ENCODE results near the gene RAB1B. TPM values are rescaled to one million over a fixed set of nuclear protein-coding genes. Genes with fewer than 3 reads are reported as not detected.
"Not testable (repeated sequence)": the region's sequence is repeated elsewhere in the genome, so short reads cannot be mapped to it uniquely, and the experiment has no call there.

Gene RAB1B
- total RNA-seq, 1 donor from 2014 or later: 124 TPM

DNA sequence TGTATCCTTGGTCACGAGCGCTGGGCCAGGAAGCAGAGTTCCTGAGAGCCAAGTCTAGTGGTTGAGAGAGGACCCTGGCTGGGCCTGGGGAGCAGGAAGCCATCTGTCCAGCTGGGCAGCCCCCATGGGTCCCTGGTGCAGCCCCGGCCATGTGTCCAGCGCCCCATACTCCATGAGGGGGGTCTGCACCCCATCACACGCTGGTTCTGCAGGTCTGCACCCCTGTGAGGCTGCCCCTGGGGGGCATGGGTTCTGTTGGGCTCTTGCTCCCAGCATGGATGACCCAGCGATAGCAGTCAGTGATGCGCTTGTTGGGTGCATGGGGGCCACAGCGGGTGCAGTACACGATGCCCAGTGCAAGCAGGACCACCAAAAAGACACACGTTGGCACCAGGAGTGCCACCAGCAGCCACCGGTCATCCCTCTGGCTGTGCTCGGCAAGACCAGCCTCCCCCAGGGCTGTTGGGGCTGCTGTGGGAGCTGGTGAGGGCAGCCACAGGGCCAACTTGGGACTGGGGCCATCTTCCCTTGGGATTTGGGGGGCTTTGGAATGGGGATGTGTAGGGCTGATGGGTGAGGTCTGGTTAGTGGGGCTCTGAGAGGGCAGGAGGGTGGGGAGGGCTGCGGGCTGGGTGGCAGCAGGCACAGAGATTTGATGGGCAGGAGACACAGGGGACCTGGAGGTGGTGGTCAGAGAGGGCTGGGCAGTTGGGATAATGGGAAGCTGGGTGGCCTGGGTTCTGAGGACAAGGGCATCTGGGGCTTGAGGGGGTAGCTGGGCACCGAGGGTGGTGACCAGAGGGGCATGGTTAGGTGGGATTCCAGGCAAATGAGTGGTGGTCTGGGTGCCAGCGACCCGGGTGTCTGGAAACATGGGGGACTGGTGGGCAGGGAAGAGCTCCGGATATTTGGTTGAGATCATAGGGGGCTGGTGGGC, 46.4 kb downstream of the RAB1B start:
- intact Hi-C loops (cut with DNase I): no loop called here
- DNase-seq (ENCODE audit: low spot score): no peak

DNA sequence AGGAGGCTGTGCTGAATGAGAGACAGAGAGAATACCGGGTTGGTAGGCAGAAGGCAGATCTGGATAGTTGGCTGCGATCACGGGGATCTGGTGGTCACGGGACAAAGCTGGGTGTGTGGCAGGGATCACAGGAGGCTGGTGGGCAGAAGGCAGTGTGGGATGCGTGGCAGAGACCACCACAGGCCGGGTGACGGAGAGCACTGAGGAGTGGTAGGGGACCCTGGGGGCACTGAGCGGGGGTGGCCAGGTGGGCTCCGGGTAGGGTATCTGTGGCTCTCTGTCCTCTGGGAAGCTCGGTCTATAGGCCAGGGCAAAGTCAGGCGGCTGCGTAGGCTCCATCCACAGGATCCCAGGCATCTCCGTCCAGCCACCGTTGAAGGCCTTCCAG, 47.1 kb downstream of the RAB1B start:
- intact Hi-C loops (cut with DNase I): no loop called here
- DNase-seq (ENCODE audit: low spot score): no peak

DNA sequence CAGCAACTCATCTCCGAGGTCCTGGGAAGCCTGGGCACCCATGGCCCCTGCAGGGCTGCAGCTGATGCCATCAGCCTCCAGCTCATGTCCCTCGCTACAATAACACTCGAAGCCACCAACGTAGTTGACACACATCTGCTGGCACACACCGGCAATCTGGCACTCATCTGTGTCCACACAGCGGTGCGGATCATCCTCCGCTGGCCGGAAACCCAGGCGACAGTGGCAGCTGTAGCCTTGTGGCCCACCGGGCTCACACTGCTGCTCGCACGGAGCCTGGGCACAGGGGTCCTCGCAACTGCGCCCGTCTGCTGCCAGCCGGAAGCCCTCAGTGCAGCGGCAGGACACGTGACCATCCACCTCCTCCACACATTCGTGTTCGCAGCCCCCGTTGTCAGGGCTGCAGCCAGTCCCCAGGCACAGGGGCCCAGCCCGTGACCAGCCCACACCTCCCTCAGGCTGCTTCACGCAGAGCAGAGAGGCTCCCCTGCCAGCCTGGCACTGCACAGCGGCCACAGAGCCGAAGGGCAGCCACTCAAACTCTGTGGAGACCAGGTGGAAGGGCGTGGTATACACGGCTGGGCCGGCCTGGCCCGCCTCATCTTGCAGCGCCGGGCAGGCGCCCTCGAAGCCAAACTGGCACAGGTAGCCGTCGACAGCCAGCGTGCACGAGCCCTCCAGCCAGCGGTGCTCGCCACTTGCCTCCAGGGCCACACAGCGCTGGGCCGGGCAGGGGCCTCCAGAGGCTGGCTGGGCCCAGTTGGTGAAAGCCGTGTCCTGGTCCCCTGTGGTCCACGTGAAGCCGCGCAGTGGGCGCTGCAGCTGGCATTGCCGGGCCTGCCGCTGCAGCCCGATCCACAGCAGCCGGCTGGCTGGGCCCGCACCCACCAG, 47.7 kb downstream of the RAB1B start:
- intact Hi-C loops (cut with DNase I): no loop called here
- no peak for DNase-seq (ENCODE audit: low spot score)

DNA sequence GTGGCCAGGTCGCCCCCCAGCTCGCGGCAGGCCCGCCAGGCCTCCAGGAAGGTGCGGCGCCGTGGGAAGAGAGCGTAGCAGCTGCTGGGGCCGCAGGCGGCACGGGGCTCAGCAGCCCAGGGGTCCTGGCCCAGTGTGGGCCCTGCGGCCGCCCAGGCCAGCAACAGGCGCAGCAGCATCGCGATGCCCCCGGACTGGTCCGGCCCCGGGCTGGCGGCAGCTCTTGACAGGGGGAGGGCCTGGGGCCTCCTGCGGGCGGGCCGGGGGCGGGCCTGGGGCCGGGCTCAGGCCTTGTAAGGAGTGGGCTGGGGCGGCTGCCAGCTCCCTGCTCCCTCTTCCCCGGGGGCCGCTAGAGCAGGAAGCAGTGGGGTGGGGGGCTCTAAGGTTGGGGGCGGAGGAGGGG, 48.4 kb downstream of the RAB1B start, which contains the start of gene CD248:
TSS of gene CD248 (minus strand) at position 196 of the 403 bp plus-strand sequence. CDS start at position 179, 17 bp downstream.
- peak; percentile 85 for DNase-seq (ENCODE audit: low spot score)
- intact Hi-C loops (cut with DNase I): no loop called here

DNA sequence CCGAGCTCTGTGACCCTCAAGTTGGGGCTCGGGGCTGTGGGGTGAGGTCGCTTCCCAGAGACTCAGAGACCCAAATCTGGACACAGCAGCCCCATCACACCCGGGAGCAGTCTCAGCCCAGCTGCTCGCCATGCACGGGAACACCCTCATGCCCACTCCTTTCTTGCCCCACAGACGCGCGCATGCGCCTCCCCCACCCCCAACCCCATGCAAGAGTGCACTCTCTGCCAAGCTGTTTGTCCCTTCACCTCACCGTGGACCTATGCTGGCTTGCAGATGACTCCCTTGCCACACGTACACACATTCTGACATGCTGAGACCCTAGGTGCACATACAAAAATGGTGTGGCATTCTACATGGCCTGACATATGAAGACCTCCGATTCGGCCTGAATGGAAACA, 48.9 kb downstream of the RAB1B start:
- no peak for DNase-seq (ENCODE audit: low spot score)
- intact Hi-C loops (cut with DNase I): no loop called here

DNA sequence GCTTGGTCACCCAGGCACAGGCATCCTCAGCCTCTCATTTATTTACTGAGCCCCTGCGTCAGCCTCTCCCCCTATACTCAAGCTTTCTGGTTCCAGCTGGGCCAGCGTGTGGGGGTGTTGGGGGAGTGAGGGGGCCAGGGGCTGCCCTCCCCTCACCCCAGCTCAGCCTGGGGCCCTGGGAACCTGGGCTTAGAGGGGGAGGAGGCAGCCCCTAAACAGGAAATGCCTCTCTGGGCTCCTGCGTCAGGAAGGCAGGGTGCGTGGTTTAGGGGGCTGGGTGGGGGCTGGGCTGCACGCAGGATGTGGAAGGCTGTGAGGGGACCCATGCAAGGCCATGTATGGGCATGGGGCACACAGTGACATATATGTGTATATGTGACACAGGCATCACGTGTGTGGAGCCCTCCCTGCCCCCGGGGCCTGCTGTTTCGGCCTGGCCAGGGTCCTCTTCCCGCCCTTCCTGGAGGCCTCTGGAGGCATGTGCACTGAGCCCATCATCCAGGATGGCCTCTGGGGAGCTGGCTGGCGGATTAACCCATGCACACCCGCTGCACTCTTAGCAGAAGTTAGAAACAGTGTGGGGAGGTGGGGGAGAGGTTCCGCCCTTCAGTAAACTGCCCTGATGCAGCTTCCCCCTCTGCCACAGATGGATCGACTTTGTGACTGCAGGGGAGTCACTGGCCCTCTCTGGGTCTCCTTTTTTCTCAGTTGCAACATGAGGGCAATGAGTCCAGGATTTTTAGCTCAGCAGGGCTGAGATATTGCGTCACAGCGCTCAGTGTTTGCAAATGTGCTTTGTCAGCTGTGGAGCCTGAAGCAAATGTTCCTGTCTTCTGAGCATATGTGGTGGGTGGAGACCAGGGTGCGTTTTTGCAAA, 49.5 kb downstream of the RAB1B start:
- intact Hi-C loops (cut with DNase I): no loop called here
- DNase-seq (ENCODE audit: low spot score): no peak

DNA sequence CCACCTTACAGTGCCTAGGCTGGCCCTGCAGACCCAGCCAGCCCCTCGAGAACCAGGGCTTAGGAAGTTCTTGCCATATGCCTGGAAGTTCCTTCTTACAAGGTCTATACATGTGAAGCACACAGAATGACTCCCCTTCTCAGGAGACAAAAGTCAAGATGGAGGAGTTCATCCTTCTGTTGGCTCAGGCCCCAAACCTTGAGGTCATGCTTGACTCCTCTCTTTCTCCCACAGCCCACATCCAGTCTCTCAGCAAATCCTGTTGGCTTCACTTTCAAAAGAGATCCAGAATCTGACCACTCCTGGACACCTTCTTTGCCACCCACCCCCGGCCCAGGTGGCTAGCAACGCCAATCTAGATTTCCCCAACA, 50.1 kb downstream of the RAB1B start:
- DNase-seq (ENCODE audit: low spot score): no peak
- intact Hi-C loops (cut with DNase I): no loop called here

DNA sequence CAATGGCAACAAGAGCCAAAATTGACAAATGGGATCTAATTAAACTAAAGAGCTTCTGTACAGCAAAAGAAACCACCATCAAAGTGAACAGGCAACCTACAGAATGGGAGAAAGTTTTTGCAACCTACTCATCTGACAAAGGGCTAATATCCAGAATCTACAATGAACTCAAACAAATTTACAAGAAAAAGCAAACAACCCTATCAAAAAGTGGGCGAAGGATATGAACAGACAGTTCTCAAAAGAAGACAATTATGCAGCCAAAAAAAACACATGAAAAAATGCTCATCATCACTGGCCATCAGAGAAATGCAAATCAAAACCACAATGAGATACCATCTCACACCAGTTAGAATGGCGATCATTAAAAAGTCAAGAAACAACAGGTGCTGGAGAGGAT, 51.9 kb downstream of the RAB1B start:
- DNase-seq (ENCODE audit: low spot score); intact Hi-C loops (cut with DNase I): not testable (repeated sequence)

DNA sequence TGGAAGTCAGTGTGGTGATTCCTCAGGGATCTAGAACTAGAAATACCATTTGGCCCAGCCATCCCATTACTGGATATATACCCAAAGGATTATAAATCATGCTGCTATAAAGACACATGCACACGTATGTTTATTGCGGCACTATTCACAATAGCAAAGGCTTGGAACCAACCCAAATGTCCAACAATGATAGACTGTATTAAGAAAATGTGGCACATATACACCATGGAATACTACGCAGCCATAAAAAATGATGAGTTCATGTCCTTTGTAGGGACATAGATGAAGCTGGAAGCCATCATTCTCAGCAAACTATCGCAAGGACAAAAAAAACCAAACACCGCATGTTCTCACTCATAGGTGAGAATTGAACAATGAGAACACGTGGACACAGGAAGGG, 52.3 kb downstream of the RAB1B start:
- DNase-seq (ENCODE audit: low spot score); intact Hi-C loops (cut with DNase I): not testable (repeated sequence)

DNA sequence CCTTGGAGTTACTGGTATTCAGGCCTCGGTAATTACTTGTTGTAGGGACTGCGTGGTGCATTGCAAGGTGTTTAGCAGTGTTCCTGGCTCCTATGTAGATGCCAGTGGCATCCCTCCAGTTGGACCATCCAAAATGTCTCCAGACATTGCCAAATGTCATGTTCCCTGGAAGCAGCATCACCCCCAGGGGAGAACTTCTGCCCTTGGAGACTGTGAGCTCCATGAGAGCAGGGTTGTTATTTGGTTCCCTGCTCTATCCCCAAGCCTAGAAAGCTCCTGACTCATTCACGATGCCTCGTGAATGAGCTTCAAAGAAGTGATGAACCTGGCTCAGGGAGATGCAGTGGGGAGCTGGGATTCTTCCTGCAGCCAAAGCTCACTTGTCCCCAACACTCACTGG, 53.2 kb downstream of the RAB1B start:
- intact Hi-C loops (cut with DNase I): no loop called here
- DNase-seq (ENCODE audit: low spot score): no peak

DNA sequence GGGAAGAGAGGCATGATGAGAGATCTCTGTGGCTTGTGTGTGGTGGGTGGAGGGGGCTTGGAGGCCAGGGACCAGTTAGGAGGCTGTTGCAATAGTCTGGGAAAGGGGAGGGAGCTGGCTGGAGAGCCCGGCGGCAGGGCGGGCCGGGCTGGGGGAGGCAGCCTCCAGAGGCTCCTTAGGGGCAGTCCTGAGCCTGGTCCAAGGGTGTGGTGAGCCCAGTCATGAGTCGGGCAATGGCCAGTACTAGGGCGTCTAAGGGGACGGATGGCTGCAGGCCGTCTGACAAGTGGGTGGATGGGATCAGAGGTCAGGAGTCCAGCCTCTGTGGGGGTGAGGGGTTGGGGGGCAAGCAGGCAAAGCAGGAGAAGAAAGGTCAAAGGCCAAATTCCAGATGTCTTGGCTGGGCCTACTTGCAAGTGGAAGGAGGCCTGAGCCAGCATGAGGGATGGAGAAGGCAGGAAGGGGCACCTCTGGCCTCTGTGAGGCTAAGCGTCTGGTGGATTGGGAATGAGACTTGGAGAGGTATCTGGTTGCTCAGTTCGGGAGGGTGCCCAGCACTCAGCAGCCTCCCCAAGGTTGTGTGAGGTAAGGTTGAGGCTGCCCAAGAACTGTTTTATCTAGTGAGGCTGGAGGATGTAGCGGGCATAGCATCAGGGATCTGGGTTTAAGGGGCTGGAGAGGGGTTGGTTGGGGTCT, 54.4 kb downstream of the RAB1B start:
- no peak for DNase-seq (ENCODE audit: low spot score)
- intact Hi-C loops (cut with DNase I): no loop called here

DNA sequence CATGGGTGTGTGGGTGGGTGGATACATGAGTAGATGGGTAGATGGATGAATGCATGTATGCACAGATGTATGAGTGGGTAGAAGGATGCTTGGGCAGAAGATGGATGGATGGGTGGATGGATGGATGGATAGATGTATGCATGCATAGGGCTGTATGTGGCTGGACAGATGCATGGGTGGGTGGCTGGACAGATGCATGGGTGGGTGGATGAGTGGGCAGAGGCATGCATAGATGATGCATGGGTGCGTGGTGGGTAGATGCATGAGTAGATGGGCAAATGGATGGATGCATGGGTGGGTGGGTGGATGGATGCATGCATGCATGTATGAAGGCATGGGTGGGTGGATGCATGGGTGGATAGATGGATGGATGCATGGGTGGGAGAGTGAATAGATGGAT, 55.2 kb downstream of the RAB1B start:
- no peak for DNase-seq (ENCODE audit: low spot score)
- intact Hi-C loops (cut with DNase I): no loop called here

DNA sequence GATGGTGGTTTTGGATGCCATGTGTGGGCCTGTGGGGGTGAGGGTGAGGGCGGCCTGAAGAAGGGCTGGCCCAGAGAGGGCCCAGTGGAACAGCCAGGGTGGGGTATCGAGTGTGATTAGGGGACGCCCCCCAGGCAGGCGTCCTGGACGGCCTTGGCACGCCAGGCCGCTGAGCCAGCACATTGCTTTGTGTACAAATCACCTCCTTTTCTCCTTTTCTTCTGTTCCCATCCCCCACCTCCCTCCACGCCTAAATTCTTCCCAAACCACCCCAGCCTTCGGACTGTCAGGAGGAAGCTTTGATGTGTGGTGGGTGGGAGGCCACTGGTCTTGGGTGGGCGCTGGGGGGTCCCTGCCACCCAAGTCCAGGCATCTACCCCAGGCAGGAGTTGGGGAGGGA, 56.2 kb downstream of the RAB1B start:
- intact Hi-C loops (cut with DNase I): no loop called here
- DNase-seq (ENCODE audit: low spot score): no peak

DNA sequence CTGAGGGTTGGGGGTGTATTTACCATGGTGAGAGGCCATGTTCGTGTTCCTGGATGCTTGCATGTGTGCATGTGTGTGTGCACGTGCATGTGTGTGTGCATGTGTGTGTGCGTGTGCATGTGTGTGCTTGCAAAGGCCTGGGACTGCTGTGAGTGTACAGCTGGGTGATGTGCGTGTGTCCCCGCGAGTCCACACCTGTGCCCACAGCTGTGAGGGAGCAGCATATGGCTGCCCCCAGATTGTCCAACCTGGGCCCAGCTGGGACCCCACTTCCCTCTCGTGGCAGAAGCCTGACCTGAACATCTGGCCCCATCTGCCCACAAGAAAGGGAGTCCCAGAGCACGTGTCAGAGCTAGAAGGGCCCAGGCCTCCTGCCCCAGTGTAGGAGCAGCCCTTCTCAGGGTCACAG, 56.8 kb downstream of the RAB1B start:
- no peak for DNase-seq (ENCODE audit: low spot score)
- intact Hi-C loops (cut with DNase I): no loop called here

DNA sequence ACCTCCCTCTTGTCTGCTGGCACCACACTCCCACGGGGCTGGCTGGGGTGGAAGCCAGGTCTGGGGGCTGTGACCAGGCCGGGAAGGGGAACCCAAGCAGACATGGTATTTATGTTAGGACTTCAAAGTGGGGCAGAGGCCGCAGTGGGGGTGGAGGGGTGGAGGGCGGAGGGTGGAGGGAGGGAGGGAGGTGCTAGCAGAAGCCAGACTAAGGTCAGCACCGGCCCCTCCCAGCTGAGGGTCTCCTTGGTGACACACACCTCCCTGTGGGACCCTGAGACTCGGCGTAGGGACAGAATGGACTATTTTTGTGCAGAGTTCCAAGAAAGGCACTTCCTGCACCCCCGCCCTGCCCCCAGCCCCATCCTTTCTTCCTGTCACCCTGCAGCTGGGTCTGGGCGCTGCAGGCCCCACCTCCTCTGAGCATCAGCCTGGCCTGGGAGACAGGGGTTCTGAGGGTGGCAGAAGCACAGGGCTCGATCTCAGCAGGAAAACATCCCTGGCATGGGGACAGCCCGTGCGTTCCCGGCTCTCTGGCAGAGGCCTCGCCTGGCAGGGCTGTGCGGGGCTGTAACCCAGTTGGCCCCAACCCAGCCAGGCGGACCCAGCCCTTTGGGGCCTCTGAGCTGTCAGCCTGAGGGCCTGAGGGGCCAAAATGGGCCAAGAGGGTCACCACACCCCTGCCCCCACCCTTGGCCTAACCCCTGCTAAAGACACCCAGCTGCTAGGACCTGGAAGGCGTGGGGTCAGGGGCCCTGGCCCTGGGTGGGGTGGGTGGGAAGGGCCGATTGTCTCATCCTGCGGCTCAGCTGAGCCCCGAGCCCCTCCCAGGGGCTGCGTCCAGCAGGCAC, 58.0 kb downstream of the RAB1B start:
- intact Hi-C loops (cut with DNase I): no loop called here
- peak; percentile 90 for DNase-seq (ENCODE audit: low spot score)

All from cardiac septum (tissue), 1 donor.